NCI-H1417 treated with DMSO at 0.1 percent for 48 hours (cell line): ENCODE measurements around the gene R3HDM2.
"Not testable (repeated sequence)": the region's sequence is repeated elsewhere in the genome, so short reads cannot be mapped to it uniquely, and the experiment has no call there.

Experiments used
- DNase-seq: peaks from one replicate; lab custom pipeline; 2025; lab: John Stamatoyannopoulos, UW

The R3HDM2 gene

DNA sequence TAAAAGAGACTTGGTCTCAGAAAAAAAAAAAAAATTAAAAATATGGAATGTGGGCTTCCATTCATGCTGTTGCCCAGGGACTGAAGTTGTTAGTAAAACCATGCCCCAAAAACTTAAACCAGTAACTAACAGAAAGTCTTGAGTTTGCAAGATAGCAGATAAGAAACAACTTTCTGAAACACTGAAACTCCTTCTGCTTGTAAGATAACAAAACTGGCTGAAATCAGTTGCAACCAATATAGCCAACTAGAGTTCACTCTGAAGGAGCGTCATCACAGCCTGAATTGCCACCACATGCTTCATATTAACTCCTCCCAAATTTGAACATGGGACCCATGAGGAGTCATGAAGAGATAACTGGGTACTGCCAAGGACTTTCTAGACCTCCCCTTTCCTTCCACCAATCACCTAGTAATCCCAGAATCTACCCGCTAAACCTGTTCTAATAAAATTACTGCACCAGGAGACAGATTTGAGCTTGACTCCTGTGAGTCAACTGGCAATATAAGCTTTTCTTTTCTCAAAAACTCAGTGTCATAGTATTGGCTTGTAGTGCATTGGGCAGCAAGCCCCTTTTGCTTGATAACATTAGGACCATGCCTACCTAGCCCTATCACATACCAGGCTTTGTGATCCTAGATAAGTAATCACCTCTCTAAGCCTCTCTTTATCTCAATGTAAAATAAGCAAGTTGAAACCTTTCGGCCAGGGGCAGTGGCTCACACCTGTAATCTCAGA, 53.6 kb downstream of the R3HDM2 start:
- no peak for DNase-seq

DNA sequence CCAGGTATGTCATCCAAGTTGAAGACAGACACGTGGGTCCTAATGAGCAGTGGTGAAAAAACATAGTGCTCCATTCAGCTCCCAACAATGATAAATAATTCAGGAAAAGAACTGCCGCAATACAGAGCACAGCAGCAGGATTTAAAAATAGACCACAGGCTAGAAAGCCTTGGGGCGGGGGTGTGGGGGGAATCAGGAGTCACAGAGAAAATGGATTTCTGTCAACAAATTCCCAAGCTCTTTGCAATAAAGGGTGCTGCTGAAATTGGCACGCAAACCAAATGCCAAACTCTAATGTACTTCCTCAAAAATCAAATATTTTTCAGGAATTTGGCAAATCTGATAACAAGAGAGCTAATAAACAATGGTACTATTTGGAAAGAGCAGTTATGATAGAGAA, 58.6 kb downstream of the R3HDM2 start:
- no peak for DNase-seq

DNA sequence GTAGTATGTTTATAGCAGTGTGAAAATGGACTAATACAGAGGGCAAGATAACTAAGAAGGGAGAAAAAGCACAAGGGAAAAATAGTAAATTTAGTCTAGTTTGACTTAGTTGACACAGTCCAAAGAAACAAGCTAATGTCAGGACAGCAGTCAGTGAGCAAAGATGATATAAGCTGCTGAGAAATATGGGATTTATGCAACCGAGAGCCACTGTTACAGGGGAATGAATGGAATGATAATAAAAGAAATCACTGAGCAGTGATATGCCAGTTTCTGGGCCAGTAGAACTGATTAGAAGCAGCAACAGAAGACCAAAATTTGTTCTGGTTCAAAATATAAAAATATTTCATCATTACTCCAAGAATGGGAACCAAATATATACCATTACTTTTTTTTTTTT, 60.1 kb downstream of the R3HDM2 start:
- no peak for DNase-seq

DNA sequence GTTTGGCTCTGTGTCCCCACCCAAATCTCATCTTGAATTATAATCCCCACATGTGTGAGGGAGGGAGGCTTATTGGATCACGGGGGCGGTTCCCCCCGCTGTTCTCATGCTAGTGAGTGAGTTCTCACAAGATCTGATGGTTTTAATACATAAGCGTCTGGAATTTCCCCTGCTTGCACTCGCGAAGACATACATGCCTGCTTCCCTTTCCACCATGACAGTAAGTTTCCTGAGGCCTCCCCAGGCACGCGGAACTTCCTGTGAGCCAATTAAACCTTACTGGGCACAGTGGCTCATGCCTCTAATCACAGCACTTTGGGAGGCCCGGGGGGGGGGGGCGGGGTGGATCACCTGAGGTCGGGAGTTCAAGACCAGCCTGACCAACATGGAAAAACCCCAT, 60.8 kb downstream of the R3HDM2 start:
- no peak for DNase-seq

DNA sequence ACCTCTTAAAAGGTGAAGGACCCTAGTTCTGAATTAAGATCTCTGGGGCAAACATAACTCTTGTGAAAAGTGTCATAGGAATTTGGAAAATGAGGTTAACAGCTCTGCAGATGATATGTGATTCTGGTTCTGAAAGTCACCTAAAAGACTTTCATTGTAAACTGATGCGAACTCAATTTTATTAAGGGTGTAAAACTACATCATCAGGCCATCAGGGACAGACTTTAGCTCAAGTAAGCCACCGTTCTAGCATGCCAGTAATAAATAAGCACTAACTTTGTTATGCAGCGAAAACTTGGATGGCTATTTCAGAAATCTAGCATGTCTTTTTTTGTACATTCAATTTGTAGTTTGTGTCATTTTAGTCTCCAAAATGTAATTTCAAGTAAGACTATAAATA, 61.6 kb downstream of the R3HDM2 start:
- DNase-seq, result no peak

DNA sequence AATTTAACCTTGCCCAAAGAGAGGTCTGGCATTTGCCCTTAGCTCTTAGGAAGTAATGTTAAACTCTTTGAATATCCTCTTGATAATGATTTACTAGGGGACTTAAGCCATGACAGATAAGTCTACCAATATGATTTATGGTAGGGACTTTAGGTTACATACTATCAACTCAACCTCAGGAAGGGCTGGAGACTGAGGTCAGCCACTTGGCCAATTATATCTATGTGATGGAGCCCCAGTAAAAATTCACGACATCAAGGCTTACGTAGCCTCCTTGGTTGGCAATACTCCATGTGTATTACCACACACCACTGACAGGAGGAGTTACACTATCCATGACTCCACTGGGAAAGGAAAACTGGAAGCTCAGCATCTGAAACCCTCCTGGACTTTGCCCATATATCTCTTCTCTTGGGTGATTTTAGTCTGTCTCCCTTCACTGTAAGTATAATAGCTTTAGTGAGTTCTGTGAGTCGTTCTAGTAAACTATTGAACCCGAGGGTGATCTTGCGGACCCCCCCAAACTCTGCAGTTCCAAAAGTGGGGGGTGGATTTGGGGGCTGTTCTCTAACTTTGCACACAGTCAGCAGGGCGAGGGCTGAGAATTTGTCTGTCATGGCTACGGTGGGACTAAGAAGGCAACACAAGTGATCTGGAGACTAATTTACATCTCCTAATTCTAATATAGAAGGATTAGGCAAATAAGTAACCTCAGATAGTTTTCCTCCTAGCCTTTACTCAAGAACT, 62.3 kb downstream of the R3HDM2 start:
- no peak for DNase-seq

DNA sequence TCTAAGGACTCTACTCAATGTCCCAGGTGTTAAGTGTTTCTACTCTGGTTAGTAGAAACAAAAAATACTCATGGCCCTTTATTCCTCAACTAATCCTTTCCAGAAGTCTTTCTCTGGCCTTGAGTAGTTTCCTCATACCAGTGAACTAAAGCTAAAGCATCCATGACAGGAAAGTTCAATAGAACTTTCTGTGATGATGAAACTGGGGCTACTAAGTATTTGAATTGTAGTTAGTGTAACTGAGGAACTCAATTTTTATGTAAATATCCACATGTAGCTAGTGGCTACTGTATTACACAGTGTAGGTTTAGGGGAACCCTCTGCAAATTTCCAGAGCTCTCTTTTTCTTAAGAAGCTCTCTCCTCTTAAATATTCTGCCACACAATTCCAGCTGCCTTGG, 63.7 kb downstream of the R3HDM2 start:
- DNase-seq, result no peak

DNA sequence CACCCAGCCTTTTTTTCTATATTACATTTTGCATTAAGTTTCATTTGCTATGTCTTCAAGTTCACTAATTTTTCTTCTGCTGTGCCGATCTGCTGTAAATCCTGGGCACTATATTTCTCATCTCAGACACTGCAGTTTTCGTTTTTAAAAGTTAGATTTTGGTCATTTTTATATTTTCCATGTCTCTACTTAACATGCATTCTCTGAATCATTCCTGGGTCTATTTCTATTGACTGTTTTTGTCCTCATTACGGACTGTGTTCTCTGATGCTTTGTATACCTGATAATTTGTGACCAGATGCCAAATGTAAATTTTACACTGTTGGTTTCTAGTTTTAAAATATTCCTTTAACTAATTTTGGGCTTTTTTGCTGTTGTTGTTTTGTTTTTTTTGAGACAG, 64.5 kb downstream of the R3HDM2 start:
- no peak for DNase-seq

DNA sequence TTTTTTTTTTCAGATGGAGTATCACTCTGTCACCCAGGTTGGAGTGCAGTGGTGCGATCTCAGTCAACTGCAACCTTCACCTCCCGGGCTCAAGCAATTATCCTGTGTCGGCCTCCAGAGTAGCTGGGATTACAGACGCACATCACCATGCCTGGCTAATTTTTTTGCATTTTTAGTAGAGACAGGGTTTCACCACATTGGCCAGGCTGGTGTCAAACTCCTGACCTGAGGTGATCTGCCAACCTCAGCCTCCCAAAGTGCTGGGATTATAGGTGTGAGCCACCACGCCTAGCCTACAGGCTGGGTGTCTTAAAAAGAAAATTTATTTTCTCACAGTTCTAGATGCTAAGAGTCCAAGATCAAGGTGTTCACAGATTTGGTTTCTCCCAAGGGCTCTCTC, 66.7 kb downstream of the R3HDM2 start:
- not testable (repeated sequence) for DNase-seq

DNA sequence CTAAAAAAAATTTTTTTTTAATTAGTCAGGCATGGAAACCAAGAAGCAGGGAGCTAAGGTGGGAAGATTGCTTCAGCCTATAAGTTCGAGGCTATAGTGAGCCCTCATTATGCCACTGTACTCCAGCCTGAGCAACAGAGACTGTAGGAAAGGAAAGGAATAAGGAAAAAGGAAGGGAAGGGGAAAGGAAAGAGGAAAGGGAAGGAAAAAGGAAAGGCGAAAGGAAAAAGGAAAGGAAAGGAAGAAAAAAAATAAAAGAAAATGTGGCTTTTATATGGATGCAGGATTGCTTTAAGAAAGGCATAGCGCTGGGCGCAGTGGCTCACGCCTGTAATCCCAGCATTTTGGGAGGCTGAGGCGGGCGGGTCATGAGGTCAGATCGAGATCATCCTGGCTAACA, 70.4 kb downstream of the R3HDM2 start:
- no peak for DNase-seq

DNA sequence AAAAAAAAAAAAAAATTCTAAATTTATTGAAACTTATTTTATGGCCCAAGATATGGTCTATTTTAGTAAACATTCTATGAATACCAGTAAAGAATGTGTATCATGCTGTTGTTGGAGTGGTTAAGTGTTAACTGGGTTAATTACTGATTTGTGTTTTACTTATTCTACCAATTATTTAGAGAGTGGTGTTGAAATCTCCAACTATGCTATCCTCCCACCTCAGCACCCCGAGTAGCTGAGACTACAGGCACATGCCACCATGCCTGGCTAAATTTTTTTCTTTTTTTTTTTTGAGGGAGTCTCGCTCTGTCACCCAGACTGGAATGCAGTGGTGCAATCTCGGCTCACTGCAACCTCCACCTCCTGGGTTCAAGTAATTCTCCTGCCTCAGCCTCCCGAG, 72.2 kb downstream of the R3HDM2 start:
- no peak for DNase-seq

DNA sequence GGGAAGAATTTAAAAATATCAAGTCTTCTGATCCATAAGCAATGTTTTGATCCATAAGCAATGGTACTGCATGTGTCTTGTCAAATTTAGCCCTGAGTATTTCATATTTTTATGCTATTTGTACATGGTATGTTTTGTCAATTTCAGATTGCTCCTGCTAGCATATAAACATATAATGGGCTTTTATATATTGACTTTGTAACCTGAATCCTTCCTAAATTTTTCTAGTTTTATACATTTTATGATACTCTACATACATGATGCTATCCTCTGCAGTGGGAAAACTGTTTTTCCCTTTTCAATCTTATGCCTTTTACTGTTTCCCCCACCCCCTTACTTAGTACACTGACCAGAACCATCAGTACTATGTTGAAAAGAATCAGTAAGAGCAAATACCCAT, 75.1 kb downstream of the R3HDM2 start:
- DNase-seq, result no peak

DNA sequence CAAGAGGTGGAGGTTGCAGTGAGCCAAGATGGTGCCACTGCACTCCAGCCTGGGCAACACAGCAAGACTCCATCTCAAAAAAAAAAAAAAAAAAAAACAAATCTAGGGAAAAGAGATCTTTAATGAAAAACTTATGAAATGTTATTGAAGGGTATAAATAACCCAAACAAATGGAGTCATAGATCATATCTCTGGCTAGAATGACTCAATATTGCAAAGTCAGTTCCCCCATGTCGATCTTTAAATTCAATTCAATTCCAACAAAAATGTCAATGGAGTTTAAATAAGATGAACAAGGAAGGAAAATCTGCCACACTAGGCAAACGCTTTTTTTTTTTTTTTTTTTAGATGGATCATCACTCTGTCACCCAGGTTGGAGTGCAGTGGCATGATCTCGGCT, 78.7 kb downstream of the R3HDM2 start:
- no peak for DNase-seq

DNA sequence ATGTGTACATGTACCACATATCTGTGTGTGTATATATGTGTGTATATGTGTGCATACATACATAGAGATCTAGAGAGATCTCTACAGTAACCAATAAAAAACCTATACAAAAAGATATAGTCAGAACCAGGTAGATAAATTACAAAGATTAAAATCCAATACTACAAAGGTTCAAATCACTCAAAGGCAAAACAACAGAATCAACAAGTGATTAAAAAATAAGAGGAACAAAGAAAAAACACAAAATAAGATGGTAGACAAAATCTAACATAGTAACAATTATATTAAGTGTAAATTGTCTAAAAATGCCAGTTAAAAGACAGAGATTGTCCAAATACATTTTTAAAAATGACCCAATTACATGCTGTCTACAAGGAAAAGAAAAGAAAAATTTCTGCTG, 83.6 kb downstream of the R3HDM2 start:
- no peak for DNase-seq

DNA sequence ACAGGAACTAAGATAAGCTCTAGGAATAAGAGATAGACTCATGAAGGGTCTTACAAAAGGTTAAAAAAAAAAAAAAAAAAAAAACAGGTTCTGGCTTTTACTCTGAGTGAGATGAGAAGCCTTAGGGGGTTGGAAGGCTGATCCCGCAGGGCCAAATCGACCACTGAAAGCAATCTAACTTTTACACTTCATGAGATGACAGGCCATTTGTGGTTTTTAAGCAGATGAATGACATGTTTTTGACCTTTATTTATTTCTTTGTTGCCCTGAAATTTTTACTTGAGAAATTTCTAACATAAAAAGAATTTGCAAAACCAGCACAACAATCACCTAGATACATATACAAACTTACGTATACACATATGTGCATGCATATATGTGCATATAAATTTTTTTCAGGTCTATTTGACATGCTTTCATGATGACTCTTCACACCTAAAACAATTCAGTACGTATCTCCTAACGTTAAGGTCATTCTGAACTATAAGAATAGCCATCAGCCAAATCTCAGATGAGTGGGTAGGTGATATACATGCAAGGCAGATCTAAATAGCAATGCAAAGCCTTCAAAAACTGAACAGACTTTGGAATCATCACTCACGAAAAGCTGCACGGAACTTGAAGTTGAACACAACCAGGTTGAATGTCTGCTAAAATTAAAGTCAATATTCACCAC, 87.0 kb downstream of the R3HDM2 start:
- no peak for DNase-seq

DNA sequence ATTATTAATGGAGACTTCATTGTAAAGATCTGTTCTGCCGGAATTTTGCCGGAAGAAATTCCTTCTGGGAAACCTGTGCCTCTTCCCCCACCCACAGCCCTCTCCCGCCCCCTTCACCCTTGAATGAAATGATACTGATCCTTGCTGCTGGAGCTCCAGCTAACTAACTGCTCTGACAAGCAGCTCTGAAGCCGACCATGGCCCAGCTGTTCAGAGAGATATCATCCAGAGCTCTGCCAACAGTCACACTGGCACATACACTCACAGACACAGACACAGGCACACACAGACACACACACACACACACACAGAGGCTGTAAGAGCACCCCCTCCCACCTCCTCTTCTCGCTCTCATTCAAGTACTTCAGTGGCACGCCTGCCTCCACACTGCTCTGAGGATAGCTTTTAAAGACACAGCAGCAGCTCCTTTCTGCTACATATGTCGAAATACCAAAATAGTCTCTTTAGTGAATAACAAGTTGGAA, 88.6 kb downstream of the R3HDM2 start:
- no peak for DNase-seq

DNA sequence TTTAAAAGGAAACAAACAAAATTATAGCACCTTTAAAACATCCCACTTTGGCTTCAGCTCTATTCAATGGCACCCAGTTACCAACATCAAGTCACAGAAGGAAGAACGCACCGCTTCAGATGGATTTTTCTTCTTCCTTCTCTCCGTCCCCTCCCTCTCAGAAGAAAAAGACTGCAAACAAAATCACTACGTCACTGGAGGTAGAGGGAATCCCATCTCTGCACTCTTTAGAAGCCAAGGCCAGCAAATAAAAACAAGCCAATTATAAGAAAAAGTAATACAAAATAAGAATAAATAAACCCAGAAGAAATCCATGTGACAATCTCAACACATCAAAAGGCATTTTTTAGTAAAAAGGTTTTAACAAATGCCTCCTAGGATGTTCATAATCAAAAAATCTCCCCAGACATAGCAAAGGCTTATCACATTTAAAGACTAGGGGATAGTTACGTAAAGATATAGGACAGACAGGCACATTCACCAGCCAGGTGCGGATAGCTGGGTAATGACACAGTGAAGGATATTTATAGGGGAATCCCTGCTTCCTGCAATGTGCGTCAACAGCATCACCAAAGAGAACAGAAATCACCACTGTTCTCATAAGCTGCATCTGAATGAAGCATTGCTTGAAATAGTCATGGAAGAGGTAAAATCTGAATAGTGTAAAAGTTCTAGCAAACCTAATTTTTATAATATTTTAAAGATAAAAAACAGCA, 89.4 kb downstream of the R3HDM2 start:
- no peak for DNase-seq

DNA sequence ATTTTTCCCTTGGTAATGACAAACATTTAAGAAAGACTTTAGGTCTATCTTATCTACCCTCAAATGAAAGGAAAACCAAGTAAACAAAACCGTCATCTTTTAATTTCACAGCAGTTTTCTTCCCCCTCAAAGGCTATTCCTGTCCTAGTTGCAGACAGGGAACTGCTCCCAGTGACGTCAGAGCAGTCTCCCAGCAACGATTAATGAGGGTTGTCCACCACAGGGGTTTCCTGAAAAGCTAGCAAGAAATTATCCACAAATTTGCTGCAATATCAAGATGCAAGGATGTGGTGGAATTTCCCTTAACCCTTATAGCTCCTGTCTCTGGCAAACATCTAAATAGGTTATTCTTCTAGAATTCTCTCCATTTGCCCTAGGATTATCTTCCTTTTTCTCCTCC, 90.7 kb downstream of the R3HDM2 start:
- DNase-seq, result no peak

DNA sequence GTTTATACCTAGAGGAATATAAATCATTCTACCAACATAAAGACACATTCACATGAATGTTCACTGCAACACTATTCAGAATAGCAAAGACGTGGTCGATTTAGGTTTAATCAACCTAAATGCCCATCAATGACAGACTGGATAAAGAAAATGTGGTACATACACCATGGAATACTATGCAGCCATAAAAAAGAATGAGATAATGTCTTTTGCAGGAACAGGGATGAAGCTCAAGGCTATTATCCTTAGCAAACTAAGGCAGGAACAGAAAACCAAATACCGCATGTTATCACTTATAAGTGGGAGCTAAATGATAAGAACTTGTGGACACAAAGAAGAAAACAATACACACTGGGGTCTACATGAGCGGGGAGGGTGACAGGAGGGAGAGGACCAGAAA, 94.5 kb downstream of the R3HDM2 start:
- not testable (repeated sequence) for DNase-seq

DNA sequence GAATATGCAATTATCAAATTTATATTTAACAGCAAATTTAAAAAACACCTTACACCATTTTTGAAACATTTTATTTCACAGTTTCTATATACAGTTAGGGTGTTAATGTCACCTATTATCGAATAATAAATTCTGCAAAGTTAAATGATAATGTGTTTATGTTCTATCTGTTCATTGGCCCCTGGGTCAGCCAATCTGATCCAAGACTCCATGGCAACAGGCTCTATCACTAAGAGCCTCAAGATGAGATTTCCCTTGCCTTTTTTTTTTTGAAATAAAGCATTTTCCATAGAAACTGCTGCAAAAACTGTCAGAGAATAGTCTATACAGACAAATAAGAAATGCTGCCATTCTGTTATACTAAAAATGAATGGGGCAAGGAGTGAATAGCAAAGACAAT, 96.6 kb downstream of the R3HDM2 start:
- no peak for DNase-seq

DNA sequence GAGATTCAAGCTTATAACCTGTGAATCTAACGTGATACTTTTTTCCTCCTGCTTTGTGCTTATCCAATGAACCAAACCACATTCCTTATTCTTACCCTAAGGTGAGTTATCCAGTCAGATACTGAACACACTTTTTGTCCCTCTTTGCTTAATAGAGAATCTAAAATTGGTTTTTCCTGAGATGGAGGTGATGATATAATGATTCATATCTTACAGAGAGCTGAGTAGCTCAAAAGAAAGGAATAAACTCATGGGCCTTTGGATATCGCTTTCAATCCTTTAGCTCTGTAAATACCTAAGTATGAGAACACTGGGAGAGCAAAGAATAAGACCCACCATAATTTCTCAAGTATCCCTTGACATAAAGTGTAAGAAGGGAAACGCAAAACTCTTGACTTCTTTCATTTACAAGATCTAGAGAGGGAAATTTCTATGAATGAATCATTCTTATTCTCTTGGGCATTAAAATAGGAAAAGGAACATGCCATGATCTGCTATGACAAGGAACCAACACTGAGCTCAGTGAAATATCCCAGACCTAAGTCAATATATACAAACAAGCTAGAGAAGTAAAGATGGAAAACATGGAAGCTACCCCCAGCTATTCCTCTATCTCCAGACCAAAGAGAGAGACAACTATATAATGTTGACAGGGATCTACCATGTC, 98.1 kb downstream of the R3HDM2 start:
- DNase-seq, result no peak

DNA sequence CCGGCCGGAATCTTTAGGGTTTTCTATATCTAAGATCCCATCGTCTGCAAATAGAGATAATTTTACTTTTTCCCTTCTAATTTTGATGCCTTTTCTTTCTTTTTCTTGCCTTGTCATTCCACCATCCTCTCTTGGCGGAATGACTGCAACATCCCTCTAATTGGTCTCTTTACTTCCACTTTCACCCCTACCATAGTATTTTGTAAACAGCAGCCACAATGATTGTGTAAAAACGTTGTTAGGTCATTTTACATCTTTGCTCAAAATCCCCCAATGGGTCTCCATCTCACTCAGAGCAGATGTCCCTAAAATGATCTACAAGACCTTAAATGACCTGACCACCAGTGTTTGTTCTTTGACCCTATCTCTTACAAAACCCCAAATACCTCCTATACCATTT, 99.9 kb downstream of the R3HDM2 start:
- DNase-seq, result no peak
